EH (cell line): Measurements from ENCODE around the gene TPM3.
A peak's percentile ranks its signal among the peaks of the same experiment; 100 is the strongest.
"Not testable (repeated sequence)": the region's sequence is repeated elsewhere in the genome, so short reads cannot be mapped to it uniquely, and the experiment has no call there.

Source experiments
- DNase-seq: peaks from one replicate; pipeline ENCODE4 v3.0.0-alpha.2; 2015; ENCODE audit warnings: low read depth

Gene TPM3

GRCh38 chr1:154191990-154192461 lies at the start of gene TPM3:
TPM3 (minus strand) TSS chr1:154192100; CDS start chr1:154192018, 82 bp downstream.
- no peak for DNase-seq

DNA sequence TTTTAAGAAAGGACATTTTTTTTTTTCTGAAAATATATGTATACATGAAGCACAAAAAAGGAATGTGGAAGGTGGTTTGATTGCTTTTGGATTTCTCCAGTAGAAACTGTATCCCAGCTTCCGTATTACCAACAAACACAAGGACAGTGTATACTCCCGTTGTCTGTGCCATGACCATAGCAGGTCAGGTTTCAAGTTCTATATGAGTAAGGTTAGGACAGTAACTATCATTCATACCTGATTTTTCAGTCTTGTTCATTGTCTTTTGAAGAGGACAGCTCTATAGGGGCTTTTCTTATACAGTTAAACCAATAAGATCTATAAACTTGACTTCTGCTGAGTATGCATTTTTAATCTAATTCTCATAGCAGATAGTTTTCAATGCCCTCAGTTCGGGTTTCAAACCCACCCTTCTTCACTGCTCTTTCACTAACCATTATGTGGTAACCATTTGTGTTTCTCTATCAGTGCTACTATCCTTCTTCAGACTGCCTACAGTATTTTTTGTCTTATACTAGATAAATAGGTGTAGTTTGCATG lies 48.5 kb upstream of the TPM3 start:
- DNase-seq: no peak

GRCh38 chr1:154239491-154239890 lies 47.6 kb upstream of the TPM3 start:
- no peak for DNase-seq

- DNase-seq: no peak
These were observed 46.1 kb upstream of the TPM3 start for GRCh38 chr1:154237880-154238506.

DNA sequence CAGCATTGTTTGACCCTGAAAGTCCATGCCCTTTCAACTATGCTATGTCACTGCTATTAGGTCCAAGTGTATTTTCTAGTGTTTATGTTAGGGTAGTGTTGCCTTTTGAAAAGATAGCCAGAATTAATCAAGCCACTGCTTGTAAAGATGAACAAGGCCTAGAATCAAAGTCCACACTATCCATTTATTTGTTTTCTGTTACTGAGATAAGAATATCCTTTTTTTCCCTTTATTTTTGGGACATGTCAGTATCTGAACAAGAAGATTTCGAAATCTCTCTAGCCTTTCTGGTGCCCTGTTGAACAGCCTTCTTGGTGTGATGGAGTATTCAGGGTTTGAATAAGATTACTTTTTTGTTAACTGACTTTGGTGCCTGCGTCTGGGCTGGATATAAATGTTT lies 45.5 kb upstream of the TPM3 start:
- no peak for DNase-seq

GRCh38 chr1:154236855-154237254 lies 45.0 kb upstream of the TPM3 start:
- no peak for DNase-seq

DNA sequence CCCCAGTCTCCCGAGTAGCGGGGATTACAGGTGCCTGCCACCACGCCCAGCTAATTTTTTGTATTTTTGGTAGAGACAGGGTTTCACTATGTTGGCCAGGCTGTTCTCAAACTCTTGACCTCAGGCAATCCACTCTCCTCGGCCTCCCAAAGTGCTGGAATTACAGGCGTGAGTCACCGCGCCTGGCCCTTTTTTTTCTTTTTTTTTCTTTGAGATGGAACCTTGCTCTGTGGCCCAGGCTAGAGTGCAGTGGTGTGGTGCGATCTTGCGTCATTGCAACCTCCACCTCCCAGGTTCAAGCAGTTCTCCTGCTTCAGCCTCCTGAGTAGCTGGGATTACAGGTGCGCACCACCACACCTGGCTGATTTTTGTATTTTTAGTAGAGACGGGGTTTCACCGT lies 41.2 kb upstream of the TPM3 start:
- DNase-seq: not testable (repeated sequence)

DNA sequence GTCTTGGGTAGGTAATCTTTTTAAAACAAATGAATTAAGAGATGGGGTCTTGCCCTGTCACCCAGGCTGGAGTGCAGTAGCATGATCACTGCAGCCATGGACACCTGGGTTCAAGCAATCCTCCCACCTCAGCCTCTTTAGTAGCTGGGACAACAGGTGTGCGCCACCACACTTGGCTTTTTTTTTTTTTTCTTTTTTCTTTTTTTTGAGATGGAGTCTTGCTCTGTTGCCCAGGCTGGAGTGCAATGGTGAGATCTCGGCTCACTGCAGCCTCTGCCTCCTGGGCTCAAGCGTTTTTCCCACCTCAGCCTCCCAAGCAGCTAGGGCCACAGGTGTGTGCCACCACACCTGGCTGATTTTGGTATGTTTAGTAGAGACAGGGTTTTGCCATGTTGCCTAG lies 39.2 kb upstream of the TPM3 start:
- DNase-seq: not testable (repeated sequence)

- no peak for DNase-seq
These were observed 33.5 kb upstream of the TPM3 start for GRCh38 chr1:154225370-154225769.

DNA sequence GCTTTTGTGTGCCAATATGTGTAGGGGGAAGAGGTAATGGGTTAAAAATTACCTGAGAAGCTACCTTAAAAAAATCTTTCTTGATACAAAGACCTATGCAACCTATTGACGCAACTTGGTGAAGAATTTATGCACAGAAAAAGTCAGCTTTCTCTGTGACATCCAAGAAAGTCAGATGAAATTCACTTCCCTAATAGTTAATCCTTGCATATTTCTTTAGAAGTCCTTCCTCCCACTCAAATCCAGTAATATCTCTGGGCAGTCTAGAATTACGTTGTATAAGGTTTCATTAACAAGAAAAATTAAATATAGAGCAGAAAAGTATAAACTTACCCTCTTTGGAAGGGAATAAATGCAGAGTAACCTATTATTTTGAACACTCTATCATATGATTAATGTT lies 31.7 kb upstream of the TPM3 start:
- DNase-seq: no peak

GRCh38 chr1:154222918-154223317 lies 31.0 kb upstream of the TPM3 start:
- no peak for DNase-seq

GRCh38 chr1:154222518-154222917 lies 30.6 kb upstream of the TPM3 start:
- no peak for DNase-seq

GRCh38 chr1:154221278-154222001 lies 29.5 kb upstream of the TPM3 start:
- peak; percentile 77 for DNase-seq

- no peak for DNase-seq
These were observed 29.0 kb upstream of the TPM3 start for GRCh38 chr1:154220970-154221277.

- DNase-seq: peak; percentile 99
These were observed 28.4 kb upstream of the TPM3 start, which contains the start of gene UBAP2L for GRCh38 chr1:154220071-154220969. UBAP2L (plus strand) TSS chr1:154220955; CDS start chr1:154225124, 4,169 bp downstream.

GRCh38 chr1:154219541-154219940 lies 27.6 kb upstream of the TPM3 start:
- peak; percentile 31 for DNase-seq

DNA sequence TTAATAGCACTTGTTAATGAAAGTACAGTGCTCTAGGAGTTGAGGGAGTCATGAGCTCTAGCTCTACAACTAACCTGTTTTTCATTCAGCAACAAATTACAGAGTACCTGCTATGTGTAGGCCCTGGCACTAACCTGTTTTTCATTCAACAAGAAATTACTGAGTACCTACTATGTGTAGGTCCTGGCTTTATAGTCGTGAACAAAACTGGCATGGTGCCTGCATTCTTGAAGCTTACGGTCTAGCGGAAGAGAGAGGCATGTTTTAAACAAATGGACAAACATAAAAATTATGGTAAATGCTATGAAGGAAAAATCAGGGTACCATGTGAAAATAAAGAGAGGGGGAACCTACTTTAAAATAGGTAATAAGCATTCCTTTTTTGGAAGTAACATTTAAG lies 26.6 kb upstream of the TPM3 start:
- DNase-seq: no peak

- peak; percentile 71 for DNase-seq
These were observed 21.4 kb upstream of the TPM3 start for GRCh38 chr1:154213274-154213673.

DNA sequence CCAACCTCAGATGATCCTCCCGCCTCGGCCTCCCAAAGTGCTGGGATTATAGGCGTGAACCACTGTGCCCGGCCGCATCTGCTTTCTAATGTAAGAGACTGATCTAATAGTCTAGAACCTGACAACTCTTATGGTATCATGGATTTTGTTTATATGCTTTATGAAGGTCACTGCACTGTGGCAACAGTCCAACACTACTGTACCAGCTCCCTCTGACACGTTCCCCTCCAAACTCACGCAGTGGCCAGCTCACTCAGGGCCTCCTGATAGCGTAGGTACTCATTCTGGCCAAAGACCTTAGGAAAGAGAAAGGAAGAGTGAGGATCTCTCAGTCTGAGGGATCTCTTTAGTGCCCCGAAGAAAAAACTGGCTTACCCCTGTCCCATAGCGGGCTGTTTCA lies 20.2 kb upstream of the TPM3 start:
- no peak for DNase-seq

- DNase-seq: no peak
These were observed 16.9 kb upstream of the TPM3 start for GRCh38 chr1:154208677-154209388.

GRCh38 chr1:154207262-154207661 lies 15.4 kb upstream of the TPM3 start:
- DNase-seq: no peak

GRCh38 chr1:154206196-154206595 lies 14.3 kb upstream of the TPM3 start, which contains the start of gene CFAP141:
CFAP141 (minus strand) TSS chr1:154206333; CDS start chr1:154206307, 26 bp downstream.
- DNase-seq: no peak
